AG09309 (cell line): ENCODE measurements around the gene UPK3A.
"Not testable (repeated sequence)": the region's sequence is repeated elsewhere in the genome, so short reads cannot be mapped to it uniquely, and the experiment has no call there.

ENCODE experiments used
- DNase-seq: peaks from one replicate; pipeline ENCODE4 v3.0.0-alpha.2; 2010; ENCODE audit warnings: low read depth
- H3K4me3 ChIP-seq: 2 replicates; pipeline ENCODE4 v1.5.1; 2011; ENCODE audit warnings: mild to moderate bottlenecking, low read depth, low read length, moderate library complexity; ENCODE audit not compliant: control insufficient read depth
- TF ChIP-seq, protein P1 (sequence below): IDR thresholded peaks from 2 replicates; pipeline ENCODE4 v1.5.1; 2011; ENCODE audit warnings: mild to moderate bottlenecking, low read depth, low read length, inconsistent platforms; ENCODE audit not compliant: insufficient read depth, control insufficient read depth; ENCODE audit errors: missing control alignments

Gene UPK3A

GRCh38 chr22:45273452-45274075 lies 11.2 kb upstream of the UPK3A start:
- no peak overlapping the region for H3K4me3 ChIP-seq
- TF ChIP-seq, protein P1, sequence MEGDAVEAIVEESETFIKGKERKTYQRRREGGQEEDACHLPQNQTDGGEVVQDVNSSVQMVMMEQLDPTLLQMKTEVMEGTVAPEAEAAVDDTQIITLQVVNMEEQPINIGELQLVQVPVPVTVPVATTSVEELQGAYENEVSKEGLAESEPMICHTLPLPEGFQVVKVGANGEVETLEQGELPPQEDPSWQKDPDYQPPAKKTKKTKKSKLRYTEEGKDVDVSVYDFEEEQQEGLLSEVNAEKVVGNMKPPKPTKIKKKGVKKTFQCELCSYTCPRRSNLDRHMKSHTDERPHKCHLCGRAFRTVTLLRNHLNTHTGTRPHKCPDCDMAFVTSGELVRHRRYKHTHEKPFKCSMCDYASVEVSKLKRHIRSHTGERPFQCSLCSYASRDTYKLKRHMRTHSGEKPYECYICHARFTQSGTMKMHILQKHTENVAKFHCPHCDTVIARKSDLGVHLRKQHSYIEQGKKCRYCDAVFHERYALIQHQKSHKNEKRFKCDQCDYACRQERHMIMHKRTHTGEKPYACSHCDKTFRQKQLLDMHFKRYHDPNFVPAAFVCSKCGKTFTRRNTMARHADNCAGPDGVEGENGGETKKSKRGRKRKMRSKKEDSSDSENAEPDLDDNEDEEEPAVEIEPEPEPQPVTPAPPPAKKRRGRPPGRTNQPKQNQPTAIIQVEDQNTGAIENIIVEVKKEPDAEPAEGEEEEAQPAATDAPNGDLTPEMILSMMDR, result no peak
- no peak for DNase-seq

GRCh38 chr22:45276507-45277105 lies 8.1 kb upstream of the UPK3A start:
- DNase-seq, result no peak
- no peak overlapping the region for H3K4me3 ChIP-seq
- TF ChIP-seq, protein P1, result no peak

GRCh38 chr22:45277720-45278119 lies 7.0 kb upstream of the UPK3A start:
- DNase-seq, H3K4me3 ChIP-seq: not testable (repeated sequence)

DNA sequence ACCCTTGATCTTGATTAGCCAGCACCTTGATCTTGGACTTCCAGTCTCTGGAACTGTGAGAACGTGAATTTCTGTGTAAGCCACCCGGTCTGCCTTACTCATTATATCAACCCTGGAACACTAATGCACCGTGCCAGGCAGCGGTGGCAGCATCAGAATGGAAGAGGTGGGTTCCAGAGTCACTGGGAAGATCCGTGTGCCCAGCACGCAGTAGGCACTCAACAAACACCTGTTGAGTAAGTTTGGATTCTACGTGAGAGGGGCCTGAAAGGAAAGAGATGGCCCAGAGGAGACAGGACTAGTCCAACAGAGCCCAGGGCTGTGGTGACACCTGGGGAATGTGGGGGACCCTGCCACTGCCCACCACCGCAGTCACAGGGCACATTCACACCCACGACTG lies 6.6 kb upstream of the UPK3A start:
- no peak for DNase-seq
- no peak overlapping the region for H3K4me3 ChIP-seq
- TF ChIP-seq, protein P1, result no peak

DNA sequence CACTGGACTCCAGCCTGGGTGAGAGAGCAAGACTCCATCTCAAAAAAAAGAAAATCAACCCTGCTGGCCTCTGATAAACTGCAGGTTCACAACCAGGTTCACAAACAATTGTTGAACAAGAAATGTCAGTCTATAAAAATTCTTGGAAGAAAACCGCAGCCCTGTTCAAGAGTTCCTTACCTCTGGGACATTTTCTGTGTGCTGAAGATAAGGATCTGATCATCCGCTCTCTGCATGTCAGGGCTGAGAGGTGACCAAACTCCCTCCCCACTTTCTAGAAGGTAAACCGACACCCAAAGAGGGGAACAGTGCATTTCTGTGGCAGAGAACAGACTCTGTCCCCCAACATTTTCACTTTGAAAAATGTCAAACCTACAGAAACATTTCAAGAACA lies 4.2 kb upstream of the UPK3A start:
- no peak overlapping the region for H3K4me3 ChIP-seq
- TF ChIP-seq, protein P1, result no peak
- no peak for DNase-seq

- no peak for DNase-seq
- TF ChIP-seq, protein P1, result no peak
- H3K4me3 ChIP-seq, result no peak overlapping the region
Observed at GRCh38 chr22:45281010-45281409, 3.7 kb upstream of the UPK3A start.

- TF ChIP-seq, protein P1, result no peak
- DNase-seq, result no peak
- no peak overlapping the region for H3K4me3 ChIP-seq
Observed at GRCh38 chr22:45285263-45286058, 712 bp downstream of the UPK3A start.
